Measurements from ENCODE around the gene FAM131C.
"Not testable (repeated sequence)": the region's sequence is repeated elsewhere in the genome, so short reads cannot be mapped to it uniquely, and the experiment has no call there.

FAM131C gene, protein sequence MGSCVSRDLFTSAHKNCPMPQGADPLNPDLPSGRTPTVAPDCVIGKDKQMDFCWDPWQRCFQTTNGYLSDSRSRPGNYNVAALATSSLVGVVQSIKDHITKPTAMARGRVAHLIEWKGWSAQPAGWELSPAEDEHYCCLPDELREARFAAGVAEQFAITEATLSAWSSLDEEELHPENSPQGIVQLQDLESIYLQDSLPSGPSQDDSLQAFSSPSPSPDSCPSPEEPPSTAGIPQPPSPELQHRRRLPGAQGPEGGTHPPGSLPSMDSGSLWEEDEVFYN

DNA sequence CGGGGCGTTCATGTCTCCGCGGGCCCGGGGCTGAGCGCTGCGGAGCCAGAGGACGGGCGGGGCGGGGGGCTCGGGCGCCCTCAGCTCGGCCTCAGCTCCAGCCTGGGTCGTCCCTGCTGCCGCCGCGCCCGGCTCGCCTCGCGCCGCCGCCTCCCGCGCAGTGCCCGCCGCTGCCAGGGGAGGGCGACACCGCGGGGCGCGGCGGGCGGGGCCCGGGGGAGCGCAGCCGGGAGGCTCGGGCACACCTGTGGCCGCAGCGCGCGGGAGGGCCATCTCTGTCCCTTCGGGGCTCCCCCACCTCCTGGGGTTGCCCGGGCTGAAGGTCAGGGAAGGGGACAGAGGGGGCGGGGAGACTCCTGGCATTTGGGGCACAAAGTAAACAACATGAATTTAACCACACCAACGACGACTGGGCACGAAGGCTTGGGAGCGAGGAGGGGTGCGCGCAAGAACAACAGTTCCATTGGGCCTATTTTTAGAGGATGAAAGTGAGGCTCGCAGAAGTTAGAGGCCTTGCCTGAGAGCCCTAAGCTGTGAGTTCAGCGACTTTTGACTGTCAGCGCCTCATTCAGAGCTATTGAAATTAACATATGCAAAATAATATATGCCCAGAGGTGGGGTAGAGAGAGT is at the start of gene FAM131C:
TSS of gene FAM131C (minus strand) at position 162 of the 630 bp plus-strand sequence. CDS start 209 bp downstream, outside the sequence.
- no peak for DNase-seq

DNA sequence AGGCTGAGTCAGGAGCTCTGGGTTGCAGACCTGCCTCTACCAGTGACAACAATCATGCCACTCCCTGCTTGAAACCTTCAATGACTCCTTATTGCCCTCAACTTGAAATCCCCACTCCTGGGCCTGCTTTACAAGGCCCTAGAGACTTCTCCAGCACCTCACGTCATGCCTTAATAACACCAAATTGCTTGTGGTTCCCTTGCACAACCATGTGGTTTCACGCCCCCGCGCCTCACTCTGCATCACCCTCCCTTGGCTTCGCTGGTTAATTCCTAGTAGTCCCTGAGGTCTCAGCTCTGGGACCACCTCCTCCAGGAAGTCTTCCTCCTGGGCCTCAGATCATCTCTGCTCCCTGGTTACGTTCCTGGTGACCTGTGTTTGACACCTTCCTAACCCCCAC is 49.5 kb upstream of the FAM131C start:
- DNase-seq = no peak

DNA sequence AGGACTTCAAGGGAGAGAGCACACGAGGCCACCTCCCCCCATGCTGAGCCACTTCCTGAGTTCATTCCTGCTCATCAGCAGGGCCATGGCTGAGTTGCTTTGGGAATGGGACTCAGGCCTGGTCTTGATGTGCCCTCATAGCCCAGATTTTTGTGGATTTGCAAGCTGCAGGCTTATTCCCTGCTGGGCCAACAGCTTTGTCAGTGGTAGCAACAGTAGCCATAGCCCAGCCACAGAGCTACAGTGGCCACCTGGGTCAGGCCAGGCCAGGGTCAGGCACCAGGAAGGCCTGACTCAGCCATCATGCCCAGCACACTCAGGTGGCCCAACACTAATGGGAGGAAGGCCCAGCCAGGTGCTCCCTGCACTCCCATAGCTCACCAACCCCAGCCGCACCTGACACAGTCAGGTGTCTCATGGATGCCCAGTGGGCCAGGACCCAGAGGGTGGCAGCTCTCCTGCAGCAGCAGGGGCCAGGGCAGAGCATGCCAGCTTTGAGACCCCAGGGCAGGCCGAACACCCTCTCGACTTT is 49.0 kb upstream of the FAM131C start:
- DNase-seq = no peak

DNA sequence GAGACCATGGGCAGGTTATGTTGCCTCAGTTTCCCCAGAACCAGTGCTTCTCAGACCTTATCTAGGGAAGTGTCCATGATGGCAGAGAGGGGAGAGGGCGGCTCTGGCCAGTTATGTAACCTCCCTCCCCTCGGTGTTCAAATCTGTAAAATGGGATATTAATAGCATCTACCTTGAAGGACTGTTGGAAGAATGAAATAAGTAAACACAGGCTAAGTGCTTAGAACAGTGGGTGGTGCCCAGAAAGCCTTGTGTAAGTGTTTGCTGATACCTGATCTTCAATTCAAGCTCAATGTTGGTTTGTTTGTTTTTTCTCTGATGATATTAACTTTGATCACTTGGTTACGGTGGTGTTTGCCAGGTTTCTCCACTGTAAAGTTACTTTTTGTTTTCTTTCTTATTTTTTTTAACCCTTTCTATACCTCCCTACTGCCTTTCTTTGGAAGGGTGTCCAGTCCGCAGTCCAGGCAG is 47.5 kb upstream of the FAM131C start:
- DNase-seq = no peak

DNA sequence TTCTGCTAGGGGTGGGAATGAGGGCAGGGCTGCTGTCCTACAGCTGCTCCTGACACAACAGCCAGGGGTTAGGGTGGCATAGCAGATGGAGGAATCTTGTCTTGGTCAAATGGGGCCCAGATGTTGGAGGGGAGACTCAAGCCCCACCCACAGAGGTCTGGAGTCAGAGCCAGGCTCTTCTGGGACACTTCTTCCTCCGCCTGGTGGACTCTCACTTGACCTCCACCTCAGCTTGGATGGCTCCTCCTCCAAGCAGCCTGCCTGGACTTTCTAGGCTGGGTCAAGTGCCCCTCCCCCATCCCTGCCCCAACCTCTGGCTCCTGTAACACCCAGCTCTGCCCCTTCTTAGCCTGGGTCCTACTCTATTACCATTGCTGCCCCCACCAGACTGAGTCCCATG is 47.0 kb upstream of the FAM131C start:
- DNase-seq = no peak

DNA sequence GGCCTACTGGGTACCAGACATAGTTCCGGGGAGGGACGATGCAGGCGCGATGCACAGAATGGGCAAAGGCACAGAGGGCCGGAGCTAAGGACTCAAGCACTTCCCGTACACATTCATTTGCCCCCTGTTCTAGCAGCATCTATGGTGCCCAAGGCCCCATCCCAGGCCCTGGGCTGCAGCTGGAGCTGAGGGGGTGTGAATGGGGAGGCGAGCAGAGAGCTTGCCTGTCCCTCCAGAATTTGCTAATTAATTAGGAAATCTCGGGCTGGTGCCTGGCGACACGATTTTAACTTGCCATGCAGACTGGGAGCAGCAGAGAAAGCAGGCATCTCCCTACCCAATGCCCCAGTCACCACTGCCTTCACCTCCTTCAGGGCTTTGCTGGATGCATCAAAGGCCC is 46.5 kb upstream of the FAM131C start:
- no peak for DNase-seq

DNA sequence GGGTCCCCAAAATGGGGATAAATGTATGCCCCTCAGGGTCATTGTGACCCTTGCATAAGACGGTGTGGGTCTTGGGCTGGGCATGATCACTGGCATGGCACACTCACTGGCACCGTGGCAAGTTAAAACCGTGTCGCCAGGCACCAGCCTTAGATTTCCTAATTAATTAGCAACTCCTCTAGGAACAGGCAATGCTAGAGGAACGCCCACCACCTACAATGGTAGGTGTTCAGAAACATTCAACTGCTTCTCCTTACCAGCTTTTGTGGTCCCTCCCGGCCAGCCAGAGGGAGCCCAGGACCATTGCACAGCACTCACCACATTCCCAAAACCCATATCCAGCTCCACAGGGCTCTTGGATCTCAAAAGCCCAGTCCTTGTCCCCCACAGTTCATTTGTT is 46.1 kb upstream of the FAM131C start:
- DNase-seq = no peak

DNA sequence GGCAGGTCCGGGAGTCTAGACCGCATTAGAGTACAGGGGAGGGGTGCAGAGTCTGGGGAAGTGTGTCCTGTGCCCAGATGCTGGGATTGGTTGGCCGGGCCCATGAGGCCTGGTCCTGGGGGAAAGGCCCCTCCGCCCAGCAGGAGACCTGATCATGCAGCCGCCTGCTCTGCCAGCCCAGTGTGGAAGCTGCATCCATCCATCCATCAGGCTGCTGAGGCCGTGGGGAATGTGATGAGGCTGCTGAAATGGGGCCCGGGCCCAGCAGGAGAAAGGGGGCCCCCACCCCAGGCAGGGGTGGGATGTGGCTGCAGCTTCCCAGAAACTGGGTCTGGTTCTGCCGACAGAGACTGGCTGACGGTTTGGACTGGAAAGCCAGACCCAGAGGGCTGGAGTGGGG is 45.3 kb upstream of the FAM131C start:
- DNase-seq = no peak

DNA sequence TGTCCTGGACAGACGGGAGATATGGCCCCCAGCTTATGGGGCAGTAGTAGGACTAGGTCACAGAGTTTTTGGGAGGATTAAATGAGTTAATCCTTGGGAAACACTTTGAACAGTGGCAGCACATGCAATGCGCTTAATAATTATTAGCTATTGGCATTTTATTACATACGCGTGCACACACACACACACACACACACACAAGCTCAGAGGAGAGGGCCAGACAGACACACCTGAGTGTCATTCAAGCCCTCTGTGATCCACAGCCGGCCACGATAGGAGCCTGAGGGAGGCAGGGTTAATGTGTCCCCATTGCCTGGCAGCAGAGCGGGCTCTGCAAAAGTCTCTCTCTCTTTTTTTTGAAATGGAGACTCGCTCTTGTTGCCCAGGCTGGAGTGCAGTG is 44.5 kb upstream of the FAM131C start:
- DNase-seq = no peak

DNA sequence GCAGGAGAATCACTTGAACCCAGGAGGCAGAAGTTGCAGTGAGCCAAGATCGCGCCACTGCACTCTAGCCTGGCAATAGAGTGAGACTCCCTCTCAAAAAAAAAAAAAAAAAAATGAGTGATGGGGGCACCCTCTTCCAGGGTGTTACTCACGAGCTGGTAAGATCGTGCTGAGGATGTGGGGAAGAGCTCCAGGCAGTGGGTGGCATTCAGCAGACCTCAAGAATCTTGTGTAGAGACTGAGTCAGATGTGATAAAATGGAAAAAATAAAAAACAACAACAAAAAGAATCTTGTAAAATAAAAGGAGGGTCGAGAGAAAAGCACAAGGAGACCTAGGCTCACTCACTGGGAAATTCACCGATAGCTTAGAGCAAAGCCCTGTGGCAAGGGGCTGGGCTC is 43.9 kb upstream of the FAM131C start:
- DNase-seq = no peak

DNA sequence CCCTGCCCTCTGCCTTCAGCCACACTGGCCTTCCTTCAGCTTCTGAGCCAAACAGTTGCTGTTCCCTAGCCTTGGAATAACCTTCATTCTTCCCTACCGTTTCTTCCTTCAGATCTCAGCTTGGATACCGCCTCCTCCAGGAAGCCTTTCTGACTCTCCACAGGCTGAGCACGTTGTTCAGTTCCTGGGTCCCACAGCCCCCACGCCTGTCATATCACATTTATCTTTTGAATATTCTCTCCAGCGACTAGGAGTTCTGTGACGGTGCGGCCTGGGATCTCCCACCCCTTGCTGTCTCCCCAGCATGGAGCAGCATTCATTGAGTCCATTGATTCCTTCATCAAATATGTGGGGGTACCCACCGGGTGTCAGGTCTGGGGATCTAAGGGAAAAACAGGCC is 43.2 kb upstream of the FAM131C start:
- no peak for DNase-seq

DNA sequence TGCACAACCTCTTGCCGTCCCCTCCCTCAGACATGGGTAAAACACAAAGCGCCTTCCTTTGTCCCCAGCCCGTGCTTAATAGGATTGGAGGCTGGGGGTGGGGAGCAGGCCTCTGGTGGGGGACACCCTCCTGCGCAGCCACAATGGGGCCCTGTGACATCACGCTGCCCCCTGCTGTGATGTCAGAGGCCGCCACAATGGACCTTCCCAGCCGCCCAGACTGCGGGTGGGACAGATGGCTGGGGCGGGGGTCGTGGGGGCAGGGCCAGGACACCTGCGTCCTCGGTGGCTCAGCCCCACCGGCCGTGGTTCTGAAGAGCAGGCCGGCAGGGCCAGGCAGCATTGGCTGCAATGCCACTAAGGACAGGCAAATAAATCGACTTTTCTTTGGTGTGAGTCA is 42.6 kb upstream of the FAM131C start:
- DNase-seq = no peak

DNA sequence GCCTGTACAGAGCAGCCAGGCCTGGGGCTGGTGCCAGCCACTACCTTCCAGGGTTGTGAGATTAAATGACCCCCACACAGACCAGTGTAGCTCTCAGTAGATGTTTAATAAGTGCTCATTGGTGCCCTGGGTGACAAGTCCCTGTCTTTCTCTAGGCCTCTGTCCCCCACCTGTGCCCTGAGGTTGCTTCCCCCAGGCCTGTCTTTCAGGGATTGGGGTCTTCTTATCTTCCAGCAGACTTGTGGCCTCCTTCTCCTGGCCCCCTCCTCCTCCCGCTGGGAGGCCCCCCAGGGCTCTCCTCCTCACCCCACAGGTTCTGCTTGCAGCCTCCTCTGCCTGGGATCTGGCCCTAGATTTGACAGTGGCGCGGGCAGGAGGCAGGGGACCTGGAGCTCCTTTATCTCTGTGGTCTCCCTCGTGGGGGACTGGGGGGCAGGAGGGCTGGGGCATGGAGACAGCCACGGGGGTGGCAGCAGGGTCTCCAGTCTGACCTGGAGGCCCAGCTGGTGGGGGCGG is 42.1 kb upstream of the FAM131C start:
- no peak for DNase-seq

DNA sequence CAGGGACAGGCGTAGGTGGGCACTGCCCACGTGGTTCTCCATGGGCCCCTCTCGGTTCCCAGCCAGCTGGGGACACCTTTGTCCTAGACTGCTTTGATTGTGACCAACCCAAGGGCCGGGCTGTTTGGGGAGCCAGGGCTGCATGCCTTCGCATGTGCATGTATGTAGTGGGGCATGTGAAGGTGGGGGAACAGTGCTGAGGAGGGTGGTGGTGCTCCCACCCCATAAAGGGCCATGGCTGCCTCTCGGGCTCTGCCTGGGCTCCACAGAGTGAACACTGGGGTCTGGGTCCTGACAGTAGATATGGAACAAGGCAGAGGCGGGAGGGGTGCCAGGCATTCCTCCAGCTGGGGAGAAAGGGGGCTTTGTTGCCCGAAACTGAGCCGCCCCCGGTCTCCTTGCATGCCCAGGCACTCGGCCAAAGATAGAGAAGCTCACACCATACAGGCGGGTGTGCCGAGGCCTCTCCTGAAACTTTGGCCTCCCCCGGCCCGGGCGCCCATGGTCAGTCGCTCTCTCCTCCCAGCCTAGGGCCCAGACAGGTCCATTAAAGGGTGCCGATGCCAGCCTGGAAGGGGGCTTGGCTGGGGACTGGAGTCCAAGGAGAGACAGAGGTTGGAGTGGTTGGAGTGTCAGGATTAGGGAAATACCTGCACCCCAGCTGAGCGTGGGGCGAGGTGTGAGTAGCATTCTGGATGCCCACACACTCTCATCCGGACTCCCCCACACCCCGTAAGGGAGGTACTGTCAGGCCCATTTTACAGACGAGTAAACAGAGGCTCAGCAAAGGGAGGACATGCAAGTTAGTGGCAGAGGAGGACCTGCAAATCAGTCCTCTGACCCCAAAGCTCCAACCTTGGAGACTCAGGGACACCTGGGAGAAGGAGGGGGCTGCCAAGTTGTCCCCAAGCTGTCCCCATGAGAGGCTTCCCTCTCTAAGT is 41.3 kb upstream of the FAM131C start:
- no peak for DNase-seq

DNA sequence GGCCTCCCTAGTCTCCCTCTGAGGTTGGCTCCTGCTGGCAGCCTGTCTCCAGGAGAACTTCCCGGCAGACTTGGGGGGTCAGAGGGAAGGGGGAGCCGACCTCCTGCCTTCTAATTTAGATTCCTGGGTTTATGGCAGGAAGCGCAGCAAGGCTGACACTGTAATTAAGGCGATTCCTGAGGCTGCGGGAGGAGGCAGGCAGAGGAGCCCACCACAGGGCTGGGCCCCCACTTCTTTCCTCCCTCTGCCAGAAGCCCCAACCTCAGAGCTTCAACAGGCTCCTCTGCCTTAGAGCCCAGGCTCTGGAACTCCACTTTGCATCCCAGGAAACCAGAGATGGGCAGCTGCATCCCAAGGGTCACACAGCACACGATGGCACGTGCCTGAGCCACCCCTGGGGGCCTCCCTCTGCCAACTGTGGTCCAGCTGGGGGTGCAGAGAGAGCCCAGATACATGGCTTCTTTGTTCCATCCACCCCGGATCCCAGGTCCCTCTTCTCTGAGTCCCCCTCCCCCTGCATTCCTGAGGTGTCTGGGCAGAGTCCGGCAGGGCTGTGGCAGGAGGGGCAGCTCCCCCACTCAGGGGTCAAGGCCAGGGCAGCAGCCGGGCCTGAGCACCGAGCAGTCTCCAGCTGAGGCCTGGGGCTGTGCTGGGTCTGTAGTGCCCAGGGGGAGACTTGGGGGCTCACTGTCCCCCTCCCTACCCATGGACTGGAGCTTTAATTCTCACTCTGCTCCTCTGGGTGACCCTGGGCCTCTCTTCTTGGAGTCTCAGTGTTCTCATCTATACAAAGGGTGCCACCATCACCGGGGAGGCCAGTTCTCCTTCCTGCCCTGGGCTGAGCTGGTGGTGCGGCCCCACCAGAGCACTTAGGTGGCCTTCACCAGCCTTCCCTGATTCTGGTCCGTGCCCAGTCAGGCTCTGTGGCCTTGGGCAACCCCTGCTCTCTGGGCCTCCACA is 39.4 kb upstream of the FAM131C start:
- no peak for DNase-seq

DNA sequence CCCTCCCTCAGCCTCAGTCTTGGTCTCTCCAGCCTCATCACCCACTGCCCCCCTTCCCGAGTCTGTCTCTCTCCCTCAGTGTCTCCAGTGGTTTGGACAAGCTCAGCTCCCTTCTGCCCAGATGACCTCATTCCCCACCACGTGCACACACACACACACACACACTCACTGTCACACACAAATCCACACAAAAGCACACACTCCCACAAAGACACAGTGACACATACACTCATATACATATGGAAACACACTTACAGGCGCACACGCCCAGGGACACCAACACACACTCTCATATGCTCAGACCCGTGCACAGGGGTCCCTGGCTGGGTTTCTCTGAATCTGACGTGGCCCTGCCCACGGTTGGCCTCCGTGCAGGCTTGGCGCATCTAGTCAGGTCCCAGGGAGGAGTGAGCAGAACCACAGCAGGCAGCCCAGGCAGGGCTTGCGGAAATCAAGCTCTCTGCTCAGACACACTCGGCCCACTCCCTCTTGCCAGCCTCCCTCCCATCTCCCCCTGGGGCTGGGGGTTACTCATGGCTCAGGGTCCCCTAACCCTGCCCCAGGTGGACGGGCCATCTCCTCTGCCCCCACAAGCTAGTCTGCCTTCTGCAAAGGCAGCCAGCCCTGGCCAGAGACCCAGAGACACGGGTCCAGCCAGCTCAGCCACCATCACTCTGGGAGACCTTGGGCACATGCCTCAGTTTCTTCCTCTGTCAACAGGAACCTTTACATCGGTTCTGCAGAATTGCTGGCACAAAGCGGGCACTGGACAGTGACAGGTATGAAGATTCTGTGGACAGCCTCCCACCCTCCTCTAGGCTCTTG is 38.5 kb upstream of the FAM131C start:
- no peak for DNase-seq

DNA sequence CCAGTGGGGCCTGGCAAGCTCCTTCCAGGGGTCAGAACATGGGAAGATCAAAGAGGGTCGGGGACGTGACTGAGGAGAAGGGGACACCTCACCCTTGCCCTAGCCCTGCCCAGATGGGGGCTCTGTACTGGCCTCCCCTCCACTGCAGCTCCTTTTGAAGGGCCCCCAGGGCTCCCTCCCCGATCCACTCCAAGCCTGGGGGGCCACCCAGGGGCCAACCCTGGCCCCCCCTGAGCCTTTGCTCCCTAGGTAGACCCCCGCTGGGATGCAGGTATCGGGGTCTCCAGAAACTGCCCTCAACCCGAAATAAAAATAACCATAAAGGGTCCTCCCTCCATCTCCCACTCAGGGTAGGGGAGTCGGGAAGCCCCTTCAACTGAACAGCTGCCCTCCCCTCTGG is 37.4 kb upstream of the FAM131C start:
- DNase-seq = no peak

DNA sequence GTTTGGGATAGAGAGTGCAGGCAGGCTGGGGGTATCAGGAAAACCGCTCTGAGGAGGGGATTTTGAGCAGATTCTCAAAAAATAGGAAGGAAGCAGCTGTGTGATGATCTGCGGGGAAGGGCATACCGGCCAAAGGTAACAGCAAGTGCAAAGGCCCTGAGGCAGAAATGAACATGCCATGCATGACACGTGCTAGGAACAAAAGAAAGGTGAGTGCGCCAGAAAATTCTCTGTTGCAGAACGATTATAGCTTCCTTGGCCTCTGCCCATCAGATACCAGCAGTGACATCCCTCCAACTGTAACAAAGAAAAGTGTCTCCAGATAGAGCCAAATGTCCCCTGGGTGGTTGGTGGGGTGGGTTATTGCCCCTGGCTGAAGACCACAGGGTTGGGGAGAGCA is 37.0 kb upstream of the FAM131C start:
- DNase-seq = no peak

DNA sequence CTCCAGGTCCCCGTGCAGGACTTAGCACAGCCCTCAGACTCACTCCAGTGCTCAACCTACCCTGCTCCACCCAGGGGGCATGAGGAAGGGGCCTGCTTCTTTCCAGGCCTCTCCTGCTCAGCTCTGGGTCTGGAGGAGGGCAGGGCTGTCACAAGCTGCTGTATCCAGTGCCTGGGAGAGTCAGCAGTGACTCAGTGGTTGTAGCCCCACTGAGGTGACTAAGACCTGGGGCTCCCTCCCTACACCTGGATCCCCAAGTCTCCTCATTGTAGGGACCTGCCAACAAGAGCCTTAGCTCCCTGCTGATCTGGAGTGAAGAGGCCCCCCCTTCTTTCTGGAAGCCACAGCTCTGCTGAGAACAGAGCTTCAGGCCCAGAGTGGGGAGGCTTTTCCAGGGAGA is 36.1 kb upstream of the FAM131C start:
- no peak for DNase-seq

DNA sequence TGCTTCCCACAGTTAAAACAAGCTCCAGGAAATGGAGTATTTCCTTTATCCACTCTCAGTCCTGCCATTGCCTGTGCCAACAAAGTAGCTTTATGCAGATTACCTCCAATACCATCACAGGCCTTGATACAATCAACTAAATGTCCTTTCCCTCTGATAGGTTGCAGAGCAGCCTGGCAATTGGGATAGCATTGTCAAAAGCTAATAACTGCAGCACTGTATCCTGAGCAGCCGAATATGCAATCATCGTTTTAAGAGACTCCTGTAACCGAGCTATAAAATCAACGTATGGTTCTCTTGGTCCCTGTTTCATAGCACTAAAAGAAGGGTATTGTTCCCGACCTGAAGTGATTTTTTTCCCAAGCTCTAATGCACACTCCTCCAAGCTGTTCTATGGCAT is 33.6 kb upstream of the FAM131C start:
- DNase-seq = not testable (repeated sequence)

DNA sequence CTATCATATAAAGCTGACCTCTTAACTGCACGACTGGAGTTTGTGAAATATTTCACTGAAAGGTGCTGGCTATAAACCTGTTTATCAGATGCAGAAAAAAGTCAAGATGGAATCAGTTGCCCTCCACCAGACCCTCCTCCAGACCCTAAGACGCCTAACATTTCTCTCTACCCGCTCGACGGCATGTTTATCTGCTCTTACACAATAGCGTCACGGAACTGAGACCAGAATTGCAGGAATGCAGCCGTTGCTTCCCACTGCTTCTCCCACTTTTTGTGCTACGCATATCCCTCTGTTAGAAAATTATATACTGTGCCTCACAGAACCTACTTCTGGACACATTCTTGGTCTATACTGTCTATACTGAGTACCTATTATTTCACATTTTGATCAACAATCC is 28.2 kb upstream of the FAM131C start:
- no peak for DNase-seq

Data from hematopoietic multipotent progenitor cell treated with erythropoietin and hydrocortisone succinate and interleukin-3 and kit ligand, for 8 days (in vitro differentiated cells).